ENCODE results near the gene USP34.
"Not testable (repeated sequence)": the region's sequence is repeated elsewhere in the genome, so short reads cannot be mapped to it uniquely, and the experiment has no call there.

Gene USP34

GRCh38 chr2:61456746-61457420 lies 14.0 kb downstream of the USP34 start:
- DNase-seq, result no peak

- DNase-seq, result no peak
Observed at GRCh38 chr2:61456070-61456745, 14.7 kb downstream of the USP34 start.

GRCh38 chr2:61454972-61455371 lies 15.9 kb downstream of the USP34 start:
- DNase-seq, result not testable (repeated sequence)

- DNase-seq, result no peak
Observed at GRCh38 chr2:61454383-61454782, 16.5 kb downstream of the USP34 start.

DNA sequence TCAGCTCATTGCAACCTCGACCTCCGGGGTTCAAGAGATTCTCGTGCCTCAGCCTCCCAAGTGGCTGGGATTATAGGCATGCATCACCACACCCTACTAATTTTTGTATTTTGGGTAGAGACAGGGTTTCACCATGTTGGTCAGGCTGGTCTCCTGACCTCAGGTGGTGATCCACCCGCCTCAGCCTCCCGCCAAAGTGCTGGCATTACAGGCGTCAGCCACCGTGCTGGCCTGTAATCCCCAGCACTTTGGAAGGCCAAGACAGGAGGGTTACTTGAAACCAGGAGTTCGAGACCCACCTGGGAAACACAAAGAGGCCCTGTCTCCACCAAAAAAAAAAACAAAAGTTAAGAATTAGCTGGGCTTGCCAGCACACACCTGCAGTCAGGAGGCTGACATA lies 18.5 kb downstream of the USP34 start:
- DNase-seq, result no peak

- DNase-seq, result no peak
Observed at GRCh38 chr2:61451178-61451577, 19.7 kb downstream of the USP34 start.

GRCh38 chr2:61450144-61450543 lies 20.7 kb downstream of the USP34 start:
- peak in 1 of 5 experiments; percentile 22 for DNase-seq

DNA sequence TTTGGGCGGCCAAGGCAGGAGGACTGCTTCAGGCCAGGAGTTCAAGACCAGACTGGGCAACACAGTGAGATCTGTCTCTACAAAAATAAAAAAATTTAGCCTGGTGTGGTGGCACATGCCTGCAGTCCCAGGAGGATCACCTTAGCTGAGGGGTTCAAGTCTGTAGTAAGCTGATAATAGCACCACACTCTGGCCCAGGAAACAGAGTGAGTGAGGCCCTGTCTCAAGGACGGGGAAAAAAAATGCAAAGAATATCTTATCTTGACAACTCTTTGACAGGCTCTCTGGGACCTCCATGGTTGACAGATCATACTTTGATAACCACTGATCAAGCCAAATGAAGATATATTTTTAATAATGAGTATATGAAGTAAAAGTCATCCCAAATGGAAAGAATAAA lies 22.7 kb downstream of the USP34 start:
- DNase-seq, result no peak

- not testable (repeated sequence) for DNase-seq
Observed at GRCh38 chr2:61446971-61447370, 23.9 kb downstream of the USP34 start.

DNA sequence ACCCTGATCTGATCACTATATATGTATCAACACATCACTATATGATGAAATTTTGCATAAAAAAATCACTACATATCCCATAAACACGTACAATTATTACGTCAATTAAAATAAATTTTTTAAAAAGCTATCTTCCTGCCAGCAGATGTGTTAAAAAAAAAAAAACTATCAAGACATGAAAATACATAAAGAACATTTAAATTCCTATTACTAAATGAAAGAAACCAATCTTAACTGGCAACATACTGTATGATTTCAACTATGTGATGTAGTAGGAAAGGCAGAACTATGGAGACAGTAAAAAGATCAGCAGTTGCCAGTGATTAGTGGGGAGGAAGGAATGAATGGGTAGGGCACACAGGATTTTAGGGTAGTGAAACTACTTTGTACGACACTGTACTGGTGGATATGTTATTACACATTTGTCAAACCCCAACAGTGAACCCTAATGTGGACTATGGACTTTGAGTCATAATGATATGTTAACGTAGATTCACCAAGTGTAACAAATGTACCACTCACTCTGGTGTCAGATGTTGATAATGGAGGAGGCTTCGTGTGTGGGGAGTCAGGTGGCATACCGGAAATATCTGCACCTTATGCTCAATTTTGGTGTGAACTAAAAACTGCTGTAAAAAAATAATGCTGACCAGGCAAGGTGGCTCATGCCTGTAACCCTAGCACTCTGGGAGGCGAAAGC lies 27.4 kb downstream of the USP34 start:
- DNase-seq, result no peak

GRCh38 chr2:61439241-61440002 lies 31.5 kb downstream of the USP34 start:
- DNase-seq, result no peak

GRCh38 chr2:61438670-61439069 lies 32.2 kb downstream of the USP34 start:
- DNase-seq, result no peak

DNA sequence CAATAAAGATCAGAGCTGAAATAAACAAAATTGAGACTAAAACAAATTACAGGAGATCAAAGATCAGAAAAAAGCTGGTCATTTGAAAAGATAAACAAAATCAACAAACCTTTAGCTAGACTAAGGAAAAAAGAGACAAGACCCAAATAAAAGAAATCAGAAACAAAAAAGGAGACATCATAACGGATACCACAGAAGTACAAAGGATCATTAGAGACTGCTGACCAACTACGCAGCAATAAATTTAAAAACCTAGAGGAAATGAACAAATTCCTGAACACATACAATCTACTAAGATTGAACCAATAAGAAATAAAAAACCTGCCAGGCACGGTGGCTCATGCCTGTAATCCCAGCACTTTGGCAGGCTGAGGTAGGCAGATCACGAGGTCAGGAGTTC lies 33.7 kb downstream of the USP34 start:
- DNase-seq, result no peak

- no peak for DNase-seq
Observed at GRCh38 chr2:61436092-61436491, 34.8 kb downstream of the USP34 start.

GRCh38 chr2:61435291-61435690 lies 35.6 kb downstream of the USP34 start:
- no peak for DNase-seq

DNA sequence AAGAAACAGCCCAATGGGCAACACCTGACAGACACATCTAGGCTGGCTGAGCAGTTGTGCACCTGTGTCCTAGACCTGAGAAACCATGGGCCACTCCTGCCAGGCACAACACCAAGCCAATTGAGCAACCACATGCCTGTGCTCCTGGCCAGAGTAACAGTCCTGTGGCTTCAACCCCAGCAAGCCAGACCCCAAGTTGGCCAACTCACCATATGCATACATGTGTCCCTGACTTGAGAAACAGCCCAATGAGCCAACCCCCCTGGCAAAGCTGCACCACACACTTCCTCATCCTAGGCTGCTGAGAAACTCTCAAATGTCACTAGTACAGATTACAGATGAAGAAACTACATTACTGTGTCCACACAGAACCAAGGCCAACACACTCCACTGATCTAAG lies 36.6 kb downstream of the USP34 start:
- DNase-seq, result no peak

DNA sequence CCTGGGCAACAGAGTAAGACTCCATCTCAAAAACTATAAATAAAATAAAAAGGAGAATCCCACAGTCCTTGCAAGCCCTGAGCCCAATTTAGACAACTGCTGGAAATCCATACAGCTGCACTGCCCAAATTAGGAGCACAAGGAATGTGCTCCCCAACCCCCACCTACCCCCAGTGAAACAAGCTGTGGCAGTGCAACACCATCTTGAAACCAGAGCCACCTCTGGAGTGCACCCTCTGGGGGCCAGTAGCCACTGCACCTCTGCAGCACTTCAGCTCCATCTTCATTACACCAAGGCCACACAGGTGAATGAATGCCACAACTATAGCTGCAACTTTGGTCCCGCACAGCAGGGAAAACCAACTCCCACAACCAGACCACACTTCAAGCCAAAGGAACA lies 37.3 kb downstream of the USP34 start:
- no peak for DNase-seq

DNA sequence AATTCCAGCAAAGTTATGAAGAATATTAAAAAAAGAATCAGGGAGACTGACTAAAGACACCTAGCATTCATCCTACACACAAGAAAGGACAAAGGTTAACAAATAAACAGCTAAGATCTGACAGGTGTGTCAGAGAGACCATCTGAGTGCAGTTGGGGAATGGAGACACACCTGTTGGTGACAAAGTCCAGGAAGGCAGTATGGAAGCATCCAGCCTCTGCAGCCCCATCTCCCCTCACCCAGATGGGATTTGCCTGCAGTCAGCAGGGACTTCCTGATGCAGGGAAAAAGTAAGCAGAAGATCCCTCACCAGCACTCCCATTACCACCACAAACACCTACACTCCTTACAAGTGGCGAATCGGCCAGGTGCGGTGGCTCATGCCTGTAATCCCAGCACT lies 37.9 kb downstream of the USP34 start:
- no peak for DNase-seq

GRCh38 chr2:61431345-61431744 lies 39.5 kb downstream of the USP34 start:
- DNase-seq, result no peak

DNA sequence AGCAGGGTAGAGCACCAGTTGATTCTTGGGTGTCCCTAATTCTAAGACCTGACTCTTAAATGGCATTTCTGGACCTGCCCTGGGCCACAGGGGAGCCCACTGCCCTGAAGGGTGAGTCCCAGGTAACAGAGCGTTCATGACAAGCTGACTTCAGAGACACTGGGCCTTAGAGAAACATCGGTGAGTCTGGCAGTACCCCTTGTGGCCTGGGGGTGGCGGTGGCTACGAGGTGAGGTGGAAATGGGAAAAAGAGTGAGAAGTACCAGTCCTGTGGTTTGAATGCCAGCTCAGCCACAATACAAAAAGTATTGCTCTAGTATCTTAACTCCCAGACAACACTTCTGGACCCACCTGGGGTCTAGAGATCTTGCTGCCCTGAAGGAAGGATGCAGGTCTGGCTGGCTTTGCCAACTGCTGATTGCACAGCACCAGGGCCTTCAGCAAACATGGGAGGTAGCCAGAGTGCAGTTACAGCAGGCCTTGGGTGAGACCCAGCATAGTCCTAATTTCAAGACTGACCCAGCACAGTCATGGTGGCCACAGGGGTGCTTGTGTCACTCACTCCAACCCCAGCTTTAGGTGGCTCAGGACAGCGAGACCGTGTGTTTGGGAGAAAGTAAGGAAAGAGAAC lies 44.5 kb downstream of the USP34 start:
- peak; percentile 35 to 84 (median 56) for DNase-seq

DNA sequence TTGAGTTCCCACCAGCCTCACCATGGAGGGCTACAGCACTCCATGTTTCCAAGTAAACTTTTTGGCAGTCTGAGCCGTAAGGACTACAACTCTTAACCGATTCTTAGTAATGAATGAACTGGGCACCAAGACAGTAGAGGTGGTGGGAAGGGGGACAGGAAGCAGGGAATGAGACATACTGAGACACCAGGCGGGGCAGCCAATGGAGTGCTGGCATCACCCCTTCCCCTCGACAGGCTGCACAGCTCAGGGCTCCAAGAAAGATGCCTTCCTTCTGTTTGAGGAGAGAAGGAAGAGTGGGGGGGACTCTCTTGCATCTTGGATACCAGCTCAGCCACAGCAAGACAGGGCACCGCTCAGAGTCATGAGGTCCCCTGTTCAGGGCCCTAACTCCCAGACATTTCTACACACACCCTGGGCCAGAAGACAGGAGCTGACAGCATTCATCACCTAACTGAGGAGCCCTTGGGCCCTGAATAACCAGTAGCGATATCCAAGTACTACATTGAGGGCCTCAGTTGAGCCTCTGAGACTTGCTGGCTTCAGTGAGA lies 45.2 kb downstream of the USP34 start:
- no peak for DNase-seq

- no peak for DNase-seq
Observed at GRCh38 chr2:61423714-61424113, 47.2 kb downstream of the USP34 start.

All from T-helper 2 cell (primary cell).